NCI-H510A treated with DMSO at 0.1 percent for 48 hours (cell line): ENCODE measurements around the gene SCYGR5.

Experiments used
- DNase-seq: peaks from one replicate; lab custom pipeline; 2025; lab: John Stamatoyannopoulos, UW

The SCYGR5 gene, protein sequence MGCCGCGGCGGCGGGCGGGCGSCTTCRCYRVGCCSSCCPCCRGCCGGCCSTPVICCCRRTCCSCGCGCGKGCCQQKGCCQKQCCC

DNA sequence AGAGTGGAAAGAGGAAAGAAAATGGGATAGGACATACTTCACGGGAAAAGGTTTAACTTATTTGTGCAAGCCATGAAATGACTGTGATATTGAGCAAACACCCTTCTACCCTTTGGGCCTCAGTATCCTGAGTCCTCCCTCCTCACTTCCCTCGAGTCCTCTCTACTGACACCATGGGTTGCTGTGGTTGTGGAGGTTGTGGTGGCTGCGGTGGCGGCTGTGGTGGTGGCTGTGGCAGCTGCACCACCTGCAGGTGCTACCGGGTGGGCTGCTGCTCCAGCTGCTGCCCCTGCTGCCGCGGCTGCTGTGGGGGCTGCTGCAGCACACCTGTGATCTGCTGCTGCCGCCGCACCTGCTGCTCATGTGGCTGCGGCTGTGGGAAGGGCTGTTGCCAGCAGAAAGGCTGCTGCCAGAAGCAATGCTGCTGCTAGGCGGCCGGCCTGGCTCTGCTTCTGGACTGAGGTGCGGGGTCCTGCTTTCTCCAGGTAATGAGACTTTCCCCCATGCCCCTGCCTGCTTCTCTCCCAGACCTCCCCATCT, at the start of gene SCYGR5:
TSS of gene SCYGR5 (plus strand) at position 174 of the 540 bp plus-strand sequence. CDS start at position 174, 0 bp downstream.
- peak; percentile 56 for DNase-seq

DNA sequence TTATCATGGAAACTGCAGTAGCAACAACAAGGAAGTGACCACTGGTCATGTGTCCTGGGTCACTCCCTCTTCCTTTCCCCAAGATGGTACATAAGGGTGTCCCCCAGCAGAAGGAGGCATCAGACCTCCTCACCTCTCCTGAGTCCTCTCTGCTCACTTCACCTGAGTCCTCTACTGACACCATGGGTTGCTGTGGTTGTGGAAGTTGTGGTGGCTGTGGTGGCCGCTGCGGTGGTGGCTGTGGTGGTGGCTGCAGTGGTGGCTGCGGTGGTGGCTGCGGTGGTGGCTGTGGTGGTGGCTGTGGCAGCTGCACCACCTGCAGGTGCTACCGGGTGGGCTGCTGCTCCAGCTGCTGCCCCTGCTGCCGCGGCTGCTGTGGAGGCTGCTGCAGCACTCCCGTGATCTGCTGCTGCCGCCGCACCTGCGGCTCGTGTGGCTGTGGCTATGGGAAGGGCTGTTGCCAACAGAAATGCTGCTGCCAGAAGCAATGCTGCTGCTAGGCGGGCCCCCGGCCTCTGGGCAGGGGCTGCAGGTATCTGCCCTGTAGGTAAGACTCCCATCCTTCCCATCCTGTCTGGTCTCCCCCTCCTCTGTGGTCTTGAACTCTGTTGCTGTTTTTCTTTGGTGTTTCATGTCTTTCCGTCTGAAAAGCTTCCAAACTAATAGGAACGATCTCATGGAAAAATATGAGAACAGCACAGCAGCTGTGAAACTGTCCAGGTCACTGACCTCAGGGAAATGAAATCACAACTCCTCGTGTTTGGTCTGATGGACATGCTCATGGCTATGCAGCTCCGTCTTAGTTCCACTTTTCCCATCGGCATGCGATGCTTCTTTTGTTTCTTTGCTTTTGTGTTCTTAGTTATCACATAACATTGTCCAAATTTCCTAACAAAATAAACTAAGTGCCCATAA, 49.0 kb upstream of the SCYGR5 start, which contains the start of gene SCYGR4:
TSS of gene SCYGR4 (plus strand) at position 183 of the 915 bp plus-strand sequence. CDS start at position 183, 0 bp downstream.
- DNase-seq = no peak

DNA sequence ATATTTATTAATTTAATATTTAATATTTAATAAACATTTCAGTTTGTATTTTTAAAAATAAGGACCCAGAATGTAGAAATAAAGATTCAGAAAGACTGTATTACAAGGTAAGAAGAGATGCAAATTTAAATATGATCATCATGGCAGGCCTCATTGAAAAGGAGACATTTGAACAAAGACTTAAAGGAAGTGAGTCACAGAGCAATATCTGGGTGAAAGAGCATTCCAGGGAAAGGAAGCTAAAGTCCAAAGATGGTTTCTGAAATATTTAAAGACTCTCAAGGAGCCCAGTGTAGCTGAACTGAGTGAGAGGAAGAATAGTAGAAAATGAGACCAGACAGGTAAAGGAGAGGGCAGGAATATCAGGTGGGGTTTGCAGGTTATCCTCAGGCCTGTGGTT, 43.4 kb upstream of the SCYGR5 start:
- DNase-seq = no peak

DNA sequence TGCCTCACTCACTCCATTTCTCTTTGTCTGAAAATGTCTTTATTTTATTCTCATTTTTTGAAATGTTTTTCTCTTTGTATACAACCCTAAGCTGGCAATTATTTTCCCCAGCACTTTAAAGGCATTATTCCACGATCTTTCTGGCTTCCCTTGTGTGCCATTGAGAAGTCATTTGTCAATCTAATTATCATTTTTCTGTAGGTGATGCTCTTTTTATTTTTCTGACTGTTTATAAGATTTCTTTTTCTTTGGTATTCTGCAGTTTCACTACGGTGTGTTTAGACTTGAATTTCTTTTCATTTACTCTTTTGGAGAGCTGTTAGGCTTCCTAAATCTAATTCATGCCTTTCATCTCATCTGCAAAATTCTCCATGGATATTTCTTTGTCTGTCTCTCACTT, 41.2 kb upstream of the SCYGR5 start:
- DNase-seq = no peak

DNA sequence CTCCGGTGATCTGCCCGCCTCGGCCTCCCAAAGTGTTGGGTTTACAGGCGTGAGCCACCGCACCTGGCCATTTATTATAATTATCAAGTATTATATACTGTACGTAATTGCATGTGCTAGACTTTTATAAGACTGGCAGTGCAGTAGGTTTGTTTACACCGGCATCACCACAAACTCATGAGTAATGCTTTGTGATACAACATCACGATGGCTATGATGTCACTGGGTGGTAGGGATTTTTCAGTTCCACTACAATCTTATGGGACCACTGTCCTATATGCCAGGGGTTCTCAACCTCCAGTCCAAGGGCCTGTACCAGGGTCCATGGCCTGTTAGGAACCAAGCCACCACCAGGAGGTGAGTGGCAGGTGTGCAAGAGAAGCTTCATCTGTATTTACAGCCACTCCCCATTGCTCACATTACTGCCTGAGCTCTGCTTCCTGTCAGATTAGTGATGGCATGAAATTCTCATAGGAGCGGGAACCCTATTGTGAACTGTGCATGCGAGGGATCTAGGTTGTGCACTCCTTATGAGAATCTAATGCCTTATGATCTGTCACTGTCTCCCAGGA, 39.9 kb upstream of the SCYGR5 start:
- no peak for DNase-seq

DNA sequence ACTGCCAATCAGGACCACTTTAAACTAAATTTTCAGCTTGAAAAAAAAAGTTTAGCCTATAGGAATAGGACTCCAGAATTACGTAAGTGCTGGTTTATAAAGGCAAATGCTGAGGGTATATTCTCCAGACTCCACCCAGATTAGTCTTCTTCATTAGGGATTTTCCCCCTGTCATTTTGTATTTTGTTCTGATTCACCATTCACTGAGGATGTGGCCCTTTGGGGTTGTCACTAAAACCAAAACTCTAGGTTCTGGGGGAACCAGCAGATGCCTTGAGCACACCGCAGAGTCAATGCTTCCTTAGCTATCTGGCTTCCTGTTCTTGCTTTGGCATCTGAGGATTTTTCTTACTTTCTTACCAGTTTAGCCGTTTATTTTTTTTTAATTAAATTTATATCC, 38.8 kb upstream of the SCYGR5 start:
- no peak for DNase-seq

DNA sequence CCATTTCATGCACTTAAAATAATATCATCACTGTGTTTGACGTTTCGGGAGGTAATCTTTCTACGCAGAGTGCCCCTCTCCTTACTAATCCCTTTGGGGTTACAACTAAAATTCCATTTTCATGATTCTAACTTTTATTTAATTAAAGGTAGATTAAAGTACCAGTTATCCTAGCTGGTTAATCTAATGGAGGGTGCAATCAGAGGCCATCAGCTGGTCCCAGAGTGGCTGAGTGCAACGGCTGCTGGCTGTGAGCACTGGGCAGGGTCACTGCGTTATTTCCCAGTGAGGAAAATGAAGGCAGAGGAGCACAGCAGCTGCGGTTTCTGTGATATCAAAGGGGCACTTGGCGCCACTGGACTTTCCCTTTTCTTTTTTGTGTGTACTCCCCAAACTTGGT, 37.2 kb upstream of the SCYGR5 start:
- DNase-seq = no peak

DNA sequence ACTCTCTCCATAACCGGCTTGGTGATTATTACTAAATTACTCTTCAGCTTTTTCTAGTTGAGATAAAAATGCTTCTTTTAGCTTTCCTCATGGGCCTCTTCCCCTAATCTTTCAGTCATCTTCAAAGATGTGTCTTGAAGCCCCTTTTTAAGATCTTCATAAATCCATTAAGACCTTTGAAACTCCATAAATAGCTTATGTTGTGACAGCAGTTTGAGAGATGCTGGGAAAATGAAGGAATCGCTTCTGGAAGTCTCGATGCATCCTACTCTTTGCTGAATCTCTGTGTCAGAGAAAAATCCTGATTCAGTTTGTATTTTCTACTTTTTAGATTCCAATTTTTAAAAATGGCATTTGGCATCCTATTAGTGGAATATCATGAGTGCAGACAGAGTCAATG, 36.3 kb upstream of the SCYGR5 start:
- no peak for DNase-seq

DNA sequence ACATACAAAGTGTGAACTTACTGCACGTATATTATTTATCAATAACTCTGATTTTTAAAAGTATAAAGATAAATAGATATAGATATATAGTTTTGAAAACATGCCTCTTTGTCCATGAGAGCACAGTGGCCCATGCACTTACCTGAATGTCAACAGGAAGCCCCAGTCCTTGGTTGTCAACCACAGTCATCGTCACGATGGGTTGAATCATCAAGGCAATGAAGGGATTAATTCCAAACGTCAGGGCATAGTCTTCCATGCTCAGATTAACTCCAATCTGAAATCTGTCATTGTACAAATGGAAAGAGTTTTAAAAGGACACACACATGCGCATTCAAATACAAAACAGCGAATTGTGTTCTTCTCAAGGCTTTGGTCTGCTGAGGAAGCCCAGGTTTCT, 33.8 kb upstream of the SCYGR5 start:
- DNase-seq = no peak

DNA sequence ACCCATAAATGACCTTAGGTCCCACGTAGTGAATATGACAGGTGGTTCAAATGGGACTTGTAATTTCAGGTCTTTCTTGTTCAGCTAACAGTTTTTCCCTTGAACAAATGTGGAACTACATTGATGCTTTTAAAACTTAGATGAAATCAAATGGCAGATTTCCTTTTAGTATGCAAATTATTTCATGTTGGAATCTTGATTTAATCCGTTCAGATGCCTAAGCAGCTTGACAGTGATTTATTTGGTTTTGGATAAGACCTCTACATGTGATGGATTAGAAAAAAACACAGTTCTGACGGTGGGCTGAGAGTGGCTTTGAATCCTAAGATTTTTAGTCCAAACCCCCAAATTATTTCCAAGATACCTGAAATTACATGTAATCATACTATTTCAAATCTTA, 32.4 kb upstream of the SCYGR5 start:
- DNase-seq = no peak

DNA sequence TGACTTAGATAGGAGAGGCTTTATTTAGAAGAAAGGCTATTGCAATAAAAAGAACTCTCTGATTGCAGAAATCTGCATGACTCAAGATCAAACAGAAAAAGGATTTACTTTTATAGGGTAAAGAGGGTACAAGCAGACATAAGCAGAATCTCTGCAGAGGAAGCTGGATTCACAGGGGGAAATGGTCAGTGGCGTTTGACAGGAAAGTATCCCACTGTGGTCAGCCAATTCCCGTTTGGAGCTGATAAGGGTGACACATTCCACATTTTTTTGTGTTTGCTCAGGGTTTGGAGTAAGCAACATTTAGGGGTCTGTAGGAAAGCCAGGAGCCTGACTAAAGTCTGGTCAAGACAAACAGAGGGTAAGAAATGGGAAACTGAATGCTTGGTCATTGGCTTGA, 23.9 kb upstream of the SCYGR5 start:
- no peak for DNase-seq

DNA sequence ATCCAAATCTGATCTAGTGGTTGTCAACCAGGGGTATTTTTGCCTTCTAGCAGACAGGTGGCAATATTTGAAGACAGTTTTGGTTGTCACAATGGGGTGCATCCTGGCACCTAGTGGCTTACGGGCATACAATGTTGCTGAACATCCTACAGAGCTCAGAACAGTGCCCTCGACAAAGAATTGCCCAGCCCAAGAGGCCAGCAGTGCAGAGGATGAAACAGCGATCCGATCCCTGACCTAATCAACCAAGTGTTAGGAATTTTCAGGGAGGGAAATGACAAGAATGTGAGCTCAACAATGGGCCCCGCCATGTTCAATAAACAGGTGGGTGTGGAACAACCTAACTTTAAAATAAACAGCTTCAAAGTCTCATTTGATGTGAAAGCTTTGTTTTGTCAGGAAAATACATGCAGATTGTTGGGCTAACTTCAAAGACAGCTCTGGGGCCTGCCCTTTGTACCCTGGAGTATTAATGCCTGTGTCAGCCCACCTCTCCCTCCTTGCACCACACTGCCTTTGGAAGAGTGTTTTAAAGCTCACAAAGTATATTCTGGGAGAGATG, 22.5 kb upstream of the SCYGR5 start:
- DNase-seq = no peak

DNA sequence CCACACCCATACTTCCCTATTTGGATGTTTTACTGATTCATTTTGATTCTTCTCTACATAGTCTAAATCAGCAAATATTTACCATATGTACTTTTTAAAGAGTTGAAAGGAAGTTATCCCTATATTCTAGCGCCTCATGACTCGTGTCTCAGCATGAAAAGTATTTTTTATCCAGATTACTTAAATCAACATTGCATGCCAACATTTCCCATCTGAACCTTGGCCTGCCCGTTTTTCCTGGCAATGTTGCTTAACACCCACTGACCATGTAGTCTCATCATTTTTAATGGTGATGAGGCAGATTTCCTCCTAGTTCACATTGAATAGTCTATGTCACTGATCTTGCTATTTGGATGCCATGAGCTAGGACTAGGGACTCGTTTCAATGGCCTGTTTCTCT, 13.2 kb upstream of the SCYGR5 start:
- DNase-seq = no peak

DNA sequence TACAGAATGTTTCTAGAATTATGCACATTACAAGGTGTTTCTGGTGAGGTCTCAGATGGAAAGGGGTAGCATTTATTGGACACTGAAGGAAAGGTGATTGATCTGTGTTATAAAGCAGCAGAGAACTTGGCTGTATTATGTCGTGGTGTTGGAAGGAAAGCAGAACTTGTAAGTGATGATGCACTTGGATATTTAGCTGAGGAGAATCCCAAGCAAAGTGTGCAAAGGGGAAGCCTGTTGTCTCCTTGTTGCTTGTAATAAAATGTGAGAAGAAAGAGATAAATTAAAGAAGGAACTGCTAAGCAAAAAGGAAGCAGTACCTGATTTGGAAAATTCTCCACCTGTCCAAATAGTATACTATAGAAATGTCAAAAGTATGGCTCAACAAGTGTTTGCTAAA, 12.2 kb upstream of the SCYGR5 start:
- DNase-seq = no peak

DNA sequence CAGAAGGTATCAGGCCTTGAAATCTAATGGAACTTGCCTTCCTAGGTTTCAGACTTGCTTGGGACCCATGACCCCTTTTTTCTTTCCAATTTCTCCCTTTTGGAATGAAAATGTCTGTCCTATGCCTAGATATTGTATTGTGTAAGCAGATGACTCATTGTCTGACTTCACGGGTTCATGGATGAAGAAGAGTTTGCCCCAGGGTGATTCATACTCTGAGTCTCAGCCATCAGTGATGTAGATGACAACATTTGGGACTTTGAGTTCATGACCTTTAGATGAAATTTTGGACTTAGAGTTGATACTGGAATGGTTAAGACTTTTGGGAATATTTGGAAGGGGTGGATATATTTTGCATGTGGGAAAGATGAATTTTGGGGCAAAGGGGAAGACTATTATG, 11.2 kb upstream of the SCYGR5 start:
- no peak for DNase-seq

DNA sequence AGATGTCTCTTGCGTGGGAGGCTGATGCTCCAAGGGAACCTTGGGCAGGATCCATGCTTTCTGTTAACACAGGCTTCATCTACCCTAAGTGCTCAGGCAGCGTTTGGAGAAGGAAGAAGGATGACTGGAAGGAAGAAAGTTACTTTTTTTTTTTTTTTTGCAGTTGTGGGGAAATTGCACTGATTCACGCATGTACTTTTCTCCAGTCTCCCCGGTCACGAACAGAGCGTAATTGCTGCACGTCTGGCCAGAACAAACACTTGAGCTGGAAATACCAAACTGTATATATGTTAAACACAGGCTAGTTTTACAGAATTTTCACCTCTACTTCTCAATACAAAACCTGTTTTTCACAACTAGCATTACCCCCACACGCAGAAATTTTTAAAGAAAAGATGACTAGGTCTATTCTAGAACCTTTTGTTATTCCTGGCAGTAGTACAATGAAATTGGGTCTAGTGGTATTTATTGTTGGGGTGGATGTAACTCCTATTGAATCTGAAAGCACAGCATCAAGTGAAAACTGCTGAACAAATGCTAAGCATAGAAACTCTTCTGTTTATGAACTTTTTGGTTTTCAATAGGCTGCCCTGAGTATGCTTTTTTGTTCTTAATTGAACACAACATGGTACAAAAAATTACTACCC, 9.3 kb upstream of the SCYGR5 start:
- no peak for DNase-seq

DNA sequence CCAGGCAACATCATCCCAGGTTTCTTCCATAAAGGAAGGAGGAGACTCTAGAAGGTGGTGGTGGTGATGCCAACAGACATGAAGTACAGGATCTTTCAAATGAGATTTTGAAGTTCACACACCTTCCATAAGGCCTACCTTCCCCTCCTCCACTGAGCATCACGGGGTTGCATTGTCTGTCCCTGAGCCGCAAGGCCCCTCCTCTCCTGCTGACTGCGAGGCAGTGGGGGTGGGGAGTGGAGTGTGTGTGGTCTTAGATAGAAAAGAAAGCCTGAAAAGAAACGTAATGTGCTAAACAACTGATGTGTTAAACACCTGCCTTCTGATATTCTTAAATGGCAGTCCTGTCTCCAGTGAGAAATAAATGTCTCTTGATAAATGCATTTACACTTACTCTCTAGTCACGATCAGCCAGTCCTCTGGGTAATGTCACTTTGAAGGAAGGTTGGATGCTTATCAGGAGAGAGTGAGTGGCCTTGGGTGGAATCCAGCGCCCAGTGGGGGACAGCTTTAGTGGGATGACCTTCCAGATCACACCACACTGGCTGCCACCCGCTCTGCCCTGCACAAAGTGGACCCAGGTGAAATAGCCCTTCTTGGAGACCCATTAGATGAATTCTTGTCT, 5.5 kb upstream of the SCYGR5 start:
- DNase-seq = no peak

DNA sequence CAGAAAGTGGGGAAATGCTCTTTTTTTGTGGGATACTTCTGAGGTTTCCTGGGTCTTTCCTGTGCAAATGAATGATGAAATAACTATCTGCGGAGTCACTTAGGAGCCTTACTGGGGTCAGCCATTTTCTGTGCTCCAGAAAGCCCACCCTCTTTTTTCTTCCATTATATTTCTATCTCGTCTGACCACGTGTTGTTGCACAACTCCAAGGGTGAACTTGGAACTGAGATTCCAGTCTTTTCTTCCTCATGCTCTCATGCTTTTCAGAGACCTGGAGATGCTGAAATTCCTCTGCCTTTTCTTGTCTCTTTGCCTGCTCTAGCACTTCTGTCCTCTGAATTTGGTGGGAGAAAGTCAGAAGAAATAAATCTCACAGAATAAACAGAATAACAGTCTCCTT, 4.8 kb upstream of the SCYGR5 start:
- DNase-seq = no peak

DNA sequence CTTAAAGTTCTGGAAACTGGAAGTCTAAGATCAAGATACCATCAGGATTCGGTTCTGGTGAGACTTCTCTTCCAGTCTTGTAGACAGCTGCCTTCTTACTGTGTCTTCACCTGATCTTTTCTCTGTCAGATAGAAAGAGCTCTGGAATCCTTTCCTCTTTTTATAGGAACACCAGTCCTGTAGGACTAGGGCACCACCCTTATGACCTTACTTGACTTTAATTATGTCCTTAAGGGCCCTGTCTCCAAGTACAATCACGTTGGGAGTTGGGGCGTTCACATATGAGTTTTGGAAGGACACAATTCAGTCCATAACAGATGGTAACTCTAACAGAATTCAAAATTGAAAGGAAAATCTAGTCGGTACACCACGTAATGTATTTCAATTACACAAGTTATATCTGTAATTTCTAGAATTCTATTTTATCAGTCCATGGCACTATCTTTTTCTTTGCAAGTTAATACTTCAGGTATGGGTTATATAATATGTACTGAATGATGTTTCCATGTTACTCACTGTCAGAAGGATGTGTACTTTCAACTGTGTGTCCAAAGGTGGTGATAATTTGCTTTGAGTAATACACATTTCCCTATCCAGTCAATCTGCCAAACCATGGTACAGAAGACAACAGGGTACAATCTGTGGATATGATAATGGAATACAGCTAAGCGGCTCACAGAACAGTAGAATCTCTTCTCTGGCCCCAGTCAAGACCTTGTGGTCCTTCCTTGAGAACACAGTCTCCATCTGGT, 1.2 kb upstream of the SCYGR5 start:
- DNase-seq = no peak

DNA sequence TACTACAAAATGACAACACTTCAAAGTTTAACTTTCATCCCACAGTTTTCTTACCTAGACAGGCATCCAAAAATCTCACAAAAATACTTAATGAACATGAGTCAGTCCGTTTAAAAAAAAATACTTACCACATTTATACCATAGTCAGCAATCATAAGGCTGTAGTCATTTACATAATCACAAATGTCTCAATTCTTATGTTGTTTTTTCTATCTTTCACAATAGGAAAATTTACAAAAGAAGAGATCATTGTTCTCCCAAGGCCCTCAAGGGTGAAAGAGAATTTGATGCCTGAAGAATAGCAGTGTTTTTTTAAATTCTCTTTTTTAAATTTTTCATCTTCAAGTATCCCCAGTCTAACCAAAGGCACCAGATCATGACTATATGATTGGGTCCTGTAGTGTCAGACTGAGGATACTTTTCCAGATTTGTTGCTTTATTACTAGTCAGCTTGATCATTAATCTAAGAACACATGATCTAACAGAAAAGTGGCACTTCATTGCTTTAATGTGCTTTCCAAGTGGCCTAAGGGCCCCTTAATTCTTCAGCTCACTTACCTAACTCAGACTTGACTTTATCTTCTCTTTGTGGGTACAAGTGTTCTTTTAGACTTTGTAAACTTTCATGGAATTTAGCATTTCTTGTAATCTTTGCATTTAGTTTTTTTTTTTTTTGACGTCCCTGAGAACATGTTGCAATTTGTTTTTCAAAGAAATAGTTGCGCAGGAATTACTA, 4.7 kb downstream of the SCYGR5 start:
- no peak for DNase-seq
